Activated CD4-positive, alpha-beta T cell treated with anti-CD3 and anti-CD28 coated beads for 24 hours (primary cell): ENCODE results near the gene HSD17B4.
"Not testable (repeated sequence)": the region's sequence is repeated elsewhere in the genome, so short reads cannot be mapped to it uniquely, and the experiment has no call there.

Experiments
- DNase-seq, 2 donors: peaks; one replicate each; pipeline ENCODE4 v3.0.0-alpha.2; 2020; ENCODE audit warnings: low read depth in 2 of 2

The HSD17B4 gene

GRCh38 chr5:119483155-119483554, 30.9 kb downstream of the HSD17B4 start:
- no peak for DNase-seq

- no peak for DNase-seq
Observed at GRCh38 chr5:119484884-119485283, 32.6 kb downstream of the HSD17B4 start.

- no peak for DNase-seq
Observed at GRCh38 chr5:119501671-119502179, 49.4 kb downstream of the HSD17B4 start.

- DNase-seq = not testable (repeated sequence)
Observed at GRCh38 chr5:119503939-119504338, 51.6 kb downstream of the HSD17B4 start.

GRCh38 chr5:119512277-119512676, 60.0 kb downstream of the HSD17B4 start:
- DNase-seq = no peak

- DNase-seq = no peak
Observed at GRCh38 chr5:119515192-119515591, 62.9 kb downstream of the HSD17B4 start.

- DNase-seq = not testable (repeated sequence)
Observed at GRCh38 chr5:119517115-119517514, 64.8 kb downstream of the HSD17B4 start.

- DNase-seq = no peak
Observed at GRCh38 chr5:119521232-119521631, 68.9 kb downstream of the HSD17B4 start.

GRCh38 chr5:119522841-119523240, 70.5 kb downstream of the HSD17B4 start:
- DNase-seq = no peak

GRCh38 chr5:119524485-119524884, 72.2 kb downstream of the HSD17B4 start:
- no peak for DNase-seq

- no peak for DNase-seq
Observed at GRCh38 chr5:119527351-119527750, 75.1 kb downstream of the HSD17B4 start.

- DNase-seq = no peak
Observed at GRCh38 chr5:119529811-119530210, 77.5 kb downstream of the HSD17B4 start.

- DNase-seq = no peak
Observed at GRCh38 chr5:119532637-119533036, 80.3 kb downstream of the HSD17B4 start.

GRCh38 chr5:119537704-119538103, 85.4 kb downstream of the HSD17B4 start:
- DNase-seq = no peak

- DNase-seq = no peak
Observed at GRCh38 chr5:119541716-119542115, 89.4 kb downstream of the HSD17B4 start.

- no peak for DNase-seq
Observed at GRCh38 chr5:119551819-119552218, 99.5 kb downstream of the HSD17B4 start.

- no peak for DNase-seq
Observed at GRCh38 chr5:119554597-119554996, 102.3 kb downstream of the HSD17B4 start.

GRCh38 chr5:119570910-119571309, 118.6 kb downstream of the HSD17B4 start:
- no peak for DNase-seq

- no peak for DNase-seq
Observed at GRCh38 chr5:119578937-119579336, 126.6 kb downstream of the HSD17B4 start.

- DNase-seq = no peak
Observed at GRCh38 chr5:119582987-119583386, 130.7 kb downstream of the HSD17B4 start.

- DNase-seq = no peak
Observed at GRCh38 chr5:119583684-119584083, 131.4 kb downstream of the HSD17B4 start.
